T1000 (cell line): Measurements from ENCODE around the gene LRMDA.
"Not testable (repeated sequence)": the region's sequence is repeated elsewhere in the genome, so short reads cannot be mapped to it uniquely, and the experiment has no call there.

Experiments
- DNase-seq: peaks from one replicate; lab custom pipeline; 2025; ENCODE audit warnings: mixed read lengths; lab: John Stamatoyannopoulos, UW

LRMDA gene

DNA sequence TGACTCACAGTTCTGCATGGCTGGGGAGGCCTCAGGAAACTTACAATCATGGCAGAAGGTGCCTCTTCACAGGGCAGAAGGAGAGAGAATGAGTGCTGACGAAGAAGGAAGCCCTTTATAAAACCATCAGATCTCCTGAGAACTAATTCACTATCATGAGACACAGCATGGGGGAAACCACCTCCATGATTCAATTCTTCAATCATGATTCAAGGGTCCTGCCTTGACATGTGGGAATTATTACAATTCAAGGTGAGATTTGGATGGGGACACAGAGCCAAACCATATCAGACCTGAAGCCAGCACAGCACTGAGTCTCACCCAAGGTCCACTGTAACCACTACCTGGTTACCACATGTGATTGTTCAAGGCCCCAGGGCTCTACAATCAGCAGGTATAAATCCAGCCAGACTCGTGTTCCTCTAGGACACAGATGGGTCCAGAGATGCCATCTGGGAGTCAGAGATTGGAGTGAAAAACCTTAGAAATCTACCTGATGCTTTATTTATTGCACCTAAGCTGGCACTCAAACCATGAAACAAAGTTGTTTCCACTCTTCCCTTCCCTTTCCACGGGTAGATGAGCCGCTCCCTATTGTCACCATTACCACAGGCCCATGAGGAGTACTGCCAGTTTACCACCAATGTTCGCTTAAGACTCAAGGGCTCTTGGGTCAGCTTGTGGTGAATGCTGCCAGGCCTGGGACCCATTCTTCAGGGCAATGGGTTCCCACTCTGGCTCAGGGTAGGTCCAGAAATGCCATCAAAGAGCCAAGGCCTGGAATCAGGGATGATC lies 1061.5 kb downstream of the LRMDA start:
- DNase-seq: no peak

DNA sequence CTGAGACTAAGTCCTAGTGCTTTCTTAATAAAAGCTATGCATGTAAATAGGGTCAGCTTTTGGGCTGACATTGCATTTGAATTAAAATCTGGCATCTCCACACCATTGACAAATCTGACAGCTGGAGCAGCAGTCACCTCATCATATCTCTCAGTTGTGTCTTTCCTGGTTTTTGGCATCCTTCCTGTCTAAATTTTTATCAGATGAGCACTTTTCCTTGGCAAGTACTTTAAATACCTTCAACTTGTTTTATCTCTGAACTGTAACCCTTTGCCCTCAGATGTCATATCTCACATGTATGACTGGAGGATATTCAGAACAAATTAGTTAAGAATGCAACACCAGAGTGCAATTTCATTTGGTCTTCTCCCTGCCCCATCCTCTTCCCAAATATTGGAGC lies 1066.2 kb downstream of the LRMDA start:
- no peak for DNase-seq

DNA sequence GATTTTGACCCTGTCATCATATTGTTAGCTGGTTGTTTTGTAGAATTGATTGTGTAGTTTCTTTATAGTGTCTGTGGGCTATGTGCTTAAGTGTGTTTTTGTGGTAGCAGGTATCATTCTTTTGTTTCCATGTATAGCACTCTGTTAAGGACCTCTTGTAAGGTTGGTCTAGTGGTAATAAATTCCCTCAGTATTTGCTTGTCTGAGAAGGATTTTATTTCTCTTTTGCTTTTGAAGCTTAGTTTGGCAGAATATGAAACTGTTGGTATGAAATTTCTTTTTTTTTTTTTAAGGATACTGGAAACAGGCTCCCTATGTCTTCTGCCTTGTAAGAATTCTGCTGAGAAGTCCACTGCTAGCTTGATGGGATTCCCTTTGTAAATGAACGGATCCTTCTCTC lies 1073.4 kb downstream of the LRMDA start:
- DNase-seq: no peak

DNA sequence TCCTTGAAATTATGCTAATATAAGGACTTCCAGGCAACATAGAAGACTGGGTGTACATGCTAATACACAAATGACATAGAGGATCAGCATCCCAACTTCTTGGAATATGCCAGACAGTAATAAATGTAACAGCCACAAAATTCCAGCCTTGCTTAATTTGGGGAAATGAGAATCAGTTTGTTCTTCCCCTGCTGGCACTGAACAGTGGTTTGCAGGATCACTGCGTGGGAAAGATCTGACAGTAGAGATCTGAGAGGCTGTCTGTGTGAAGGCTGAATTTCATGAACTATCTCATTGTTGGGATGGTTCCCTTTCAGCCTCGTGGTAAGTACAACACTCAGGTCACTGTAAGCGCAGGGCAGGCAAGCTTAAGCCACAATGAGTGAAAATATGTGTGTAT lies 1078.0 kb downstream of the LRMDA start:
- no peak for DNase-seq

DNA sequence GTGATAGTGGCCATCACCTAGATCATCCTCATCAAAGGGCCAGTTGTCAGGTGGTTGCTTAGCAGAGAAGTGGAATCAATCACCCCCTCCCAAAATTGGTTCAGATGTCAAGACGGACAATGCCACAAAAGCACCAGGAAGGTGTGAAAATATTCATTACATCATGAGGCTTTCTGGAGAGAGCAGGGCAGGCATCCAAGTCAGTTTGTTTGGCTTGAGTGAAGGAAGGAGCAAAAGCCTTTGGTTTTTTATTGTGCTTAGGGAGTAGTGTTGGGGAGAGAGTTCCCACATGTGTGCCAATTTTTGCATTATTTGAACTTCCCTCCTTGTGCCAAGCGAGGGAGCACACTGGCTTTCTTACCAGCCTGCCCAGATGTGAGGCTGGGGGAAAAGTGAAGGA lies 1082.9 kb downstream of the LRMDA start:
- DNase-seq: no peak

DNA sequence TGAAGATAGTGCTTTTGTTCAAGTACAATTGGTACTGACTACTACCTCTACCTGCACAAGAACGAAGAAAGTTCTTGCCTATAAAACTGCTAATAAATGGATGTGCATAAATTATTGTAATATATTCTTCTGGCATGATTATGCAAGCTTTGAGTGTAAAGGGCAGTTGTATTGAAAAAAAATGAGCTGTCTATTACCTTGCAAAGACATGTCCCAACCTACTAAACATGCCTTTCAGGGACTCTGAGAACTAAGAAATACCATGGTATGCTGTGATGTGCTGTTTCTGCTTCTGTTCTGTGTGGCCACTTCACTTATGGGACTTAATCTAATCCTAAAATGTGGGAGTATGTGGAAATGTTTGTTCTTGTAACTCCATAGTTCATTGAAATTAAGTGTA lies 1083.4 kb downstream of the LRMDA start:
- no peak for DNase-seq

DNA sequence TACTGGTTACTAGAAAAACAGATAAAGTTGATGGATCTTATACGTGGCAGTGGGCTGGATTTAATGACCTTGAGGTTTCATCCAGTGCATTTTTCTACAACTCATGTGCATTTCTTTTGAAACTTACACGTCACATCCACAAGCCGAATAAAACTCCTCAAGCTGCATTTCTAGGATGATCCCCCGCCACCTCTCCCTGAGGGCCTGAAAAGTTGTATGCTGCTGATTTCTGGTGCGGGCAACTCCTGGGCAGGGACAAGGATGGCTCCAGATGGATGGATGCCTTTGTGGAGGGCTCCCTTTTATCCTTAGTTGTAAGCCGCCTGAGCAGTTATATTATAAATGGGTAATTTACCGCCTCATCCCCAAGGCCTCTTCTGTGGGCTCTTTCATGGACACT lies 1091.1 kb downstream of the LRMDA start:
- no peak for DNase-seq

DNA sequence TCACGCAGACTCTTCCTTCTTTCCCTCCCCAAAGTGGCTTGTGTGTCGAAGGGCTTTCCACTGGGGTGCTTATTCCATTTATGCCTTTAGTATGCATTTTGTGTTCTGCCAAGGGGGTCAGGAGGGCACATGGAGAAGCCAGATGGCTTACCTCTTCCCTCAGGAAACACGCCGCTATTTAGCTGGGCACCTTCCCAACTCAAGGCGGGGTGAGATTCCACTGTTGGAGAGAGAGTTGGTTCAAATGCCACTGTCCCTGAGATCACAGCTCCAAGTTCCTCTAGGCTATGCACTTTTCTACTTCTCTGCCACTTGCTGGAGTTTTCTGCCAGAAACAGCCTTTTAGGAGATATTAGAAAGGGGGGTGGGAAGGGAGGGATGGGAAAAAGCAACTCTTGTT lies 1091.8 kb downstream of the LRMDA start:
- no peak for DNase-seq

DNA sequence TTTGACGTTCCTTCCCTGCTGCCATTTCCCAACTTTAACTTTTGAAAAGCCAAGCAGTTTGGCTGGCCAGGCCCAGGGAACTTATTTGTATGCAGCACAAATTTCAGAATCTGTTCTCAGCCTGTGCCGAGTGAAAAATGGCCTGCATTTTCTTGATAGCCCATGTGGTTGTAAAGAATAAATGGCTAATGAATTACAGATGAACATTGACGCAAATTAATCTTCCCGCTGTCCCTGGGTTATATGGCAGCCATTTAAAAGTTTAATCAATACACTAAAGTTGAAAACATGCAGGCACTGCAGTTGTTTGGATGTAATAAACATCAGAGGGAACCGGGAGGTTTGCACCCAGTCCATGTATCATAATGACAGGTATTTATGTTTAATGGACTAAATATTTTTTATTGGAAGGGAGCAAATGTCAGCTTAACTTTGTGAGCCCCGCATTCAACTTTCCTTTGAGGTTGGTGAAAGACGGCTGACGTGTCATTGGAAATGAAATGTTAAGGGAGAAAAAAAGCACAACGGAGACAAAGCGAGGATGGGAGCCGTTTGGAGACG lies 1092.4 kb downstream of the LRMDA start:
- DNase-seq: no peak

DNA sequence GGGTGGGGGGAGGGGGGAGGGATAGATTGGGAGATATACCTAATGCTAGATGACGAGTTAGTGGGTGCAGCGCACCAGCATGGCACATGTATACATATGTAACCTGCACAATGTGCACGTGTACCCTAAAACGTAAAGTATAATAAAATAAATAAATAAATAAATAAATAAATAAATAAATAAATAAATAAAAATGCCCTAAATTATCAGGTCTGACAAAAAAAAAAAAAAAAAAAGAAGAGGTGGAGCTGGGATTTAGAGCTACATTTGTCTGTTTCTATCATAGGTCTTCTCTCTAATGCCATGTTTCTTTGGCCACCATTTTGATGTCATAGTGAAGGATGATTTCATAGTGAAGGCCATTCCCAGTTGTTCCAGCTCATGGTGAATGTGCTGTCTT lies 1095.4 kb downstream of the LRMDA start:
- DNase-seq: not testable (repeated sequence)

DNA sequence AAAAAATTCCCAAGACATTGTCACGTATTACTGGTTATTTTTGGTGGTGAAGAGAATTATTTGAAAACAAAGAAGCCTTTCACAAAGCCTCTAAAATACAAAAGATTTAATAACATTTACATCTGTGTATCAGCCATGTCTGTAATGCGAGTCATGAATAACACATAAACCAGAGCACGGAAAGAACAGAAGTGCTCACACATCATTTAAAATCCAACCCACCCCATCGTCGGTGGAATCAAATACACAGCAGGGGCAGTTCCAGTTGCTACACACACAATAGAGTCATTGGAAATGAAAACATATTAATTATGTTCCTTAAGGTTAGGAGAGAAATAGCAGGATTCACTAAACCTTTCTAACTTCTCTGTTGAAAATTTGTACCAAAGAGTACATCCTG lies 1108.9 kb downstream of the LRMDA start:
- DNase-seq: no peak

DNA sequence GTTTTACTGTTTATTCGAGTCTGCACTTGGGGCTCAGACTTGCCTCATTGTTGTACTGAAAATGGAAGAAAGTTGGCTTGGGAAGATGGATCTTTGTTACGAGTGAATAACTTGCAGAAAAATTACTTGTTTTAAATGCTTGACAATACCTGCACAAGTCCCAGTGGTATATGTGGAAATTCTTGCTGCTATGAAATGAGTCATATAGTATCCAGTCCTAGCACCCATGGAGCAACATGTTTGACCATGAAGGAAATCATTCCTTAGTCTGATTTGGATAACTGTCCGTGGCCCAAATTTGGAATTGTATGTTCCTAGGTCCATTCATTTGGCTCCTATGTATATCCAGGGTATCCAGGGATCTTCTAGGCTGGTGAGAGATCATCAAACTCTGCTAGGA lies 1109.4 kb downstream of the LRMDA start:
- DNase-seq: no peak

DNA sequence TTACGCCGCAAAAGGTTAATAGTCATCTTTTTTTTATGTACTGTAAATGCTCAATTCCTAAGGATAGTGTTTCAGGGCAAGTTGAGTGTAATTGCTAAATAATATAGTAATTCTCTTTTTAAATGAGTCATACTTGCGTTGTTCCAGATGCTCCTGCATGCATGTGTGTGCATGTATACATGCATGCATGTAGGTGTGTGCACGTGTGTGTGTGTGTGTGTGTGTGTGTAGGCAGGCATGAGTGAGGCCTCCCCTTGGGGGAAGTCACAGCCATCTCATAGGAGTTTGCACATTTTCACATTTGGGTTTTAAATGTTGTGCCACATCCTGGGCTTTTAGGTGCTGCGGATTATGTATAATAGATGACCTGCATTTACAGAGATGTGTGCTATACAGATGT lies 1110.4 kb downstream of the LRMDA start:
- DNase-seq: no peak

DNA sequence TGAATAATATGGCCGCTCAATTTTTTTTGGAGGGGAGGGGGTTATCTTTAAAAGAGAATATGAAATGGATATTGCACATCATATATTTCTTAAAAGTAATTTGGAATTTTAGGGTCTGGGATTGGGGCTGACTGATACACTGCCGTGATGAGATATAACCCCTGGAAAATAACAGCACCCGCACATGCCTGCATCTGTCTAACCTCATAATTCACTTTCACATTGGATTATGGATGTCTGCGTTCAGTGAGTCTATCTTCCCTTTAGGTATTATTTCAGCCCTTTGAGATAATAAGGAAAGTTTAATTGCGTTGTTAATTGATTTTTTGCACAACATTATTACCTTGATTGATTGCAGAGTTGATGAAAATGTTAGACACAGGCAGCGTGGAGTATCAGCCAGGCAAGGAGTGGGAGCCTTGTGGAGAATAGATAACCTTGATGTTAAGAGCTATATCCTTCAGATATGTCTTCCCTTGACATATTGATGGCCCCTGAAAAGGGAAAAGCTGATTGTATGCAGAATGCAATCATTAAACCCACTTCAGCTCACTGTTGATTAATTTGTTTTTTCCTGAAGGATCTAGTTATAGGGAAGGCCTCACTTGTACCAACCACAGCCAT lies 1111.0 kb downstream of the LRMDA start:
- no peak for DNase-seq

DNA sequence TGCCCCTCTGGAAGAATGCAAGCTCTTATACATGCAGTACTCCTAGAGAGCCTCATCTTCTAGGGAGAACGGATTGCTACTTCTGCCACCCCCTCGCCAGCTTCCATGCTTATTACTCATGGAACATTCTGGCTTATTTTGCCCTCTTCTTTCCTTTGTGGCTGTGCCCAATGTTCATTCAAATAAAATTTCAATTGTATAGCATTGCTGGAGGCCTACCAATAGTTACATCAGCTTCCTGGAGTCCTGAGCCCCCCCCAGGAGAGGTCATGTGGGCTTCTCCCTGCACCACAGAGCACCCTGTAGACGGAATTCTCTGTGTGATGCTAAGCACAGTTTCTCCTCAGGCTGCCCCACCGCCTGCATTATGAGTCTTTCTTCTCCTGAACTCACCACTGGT lies 1112.2 kb downstream of the LRMDA start:
- DNase-seq: no peak

DNA sequence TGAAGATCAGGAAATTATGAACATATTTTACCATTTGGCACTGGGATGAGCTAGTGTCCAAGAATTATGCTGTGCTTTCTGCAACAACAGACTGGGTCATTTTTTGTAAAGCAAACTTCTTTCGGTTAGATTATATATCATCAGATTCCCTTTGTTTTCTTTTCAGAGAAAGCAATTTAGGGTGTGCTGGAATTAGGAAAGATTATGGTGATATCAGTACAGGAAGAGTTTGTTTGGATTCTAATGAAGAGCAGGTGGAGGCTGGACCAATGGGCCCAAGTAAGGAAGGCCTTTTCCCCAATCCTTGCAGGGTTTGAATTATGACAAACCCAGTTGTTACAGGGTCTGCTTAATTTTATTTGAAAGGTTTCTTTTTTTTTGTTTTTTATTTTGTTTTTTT lies 1113.4 kb downstream of the LRMDA start:
- no peak for DNase-seq

DNA sequence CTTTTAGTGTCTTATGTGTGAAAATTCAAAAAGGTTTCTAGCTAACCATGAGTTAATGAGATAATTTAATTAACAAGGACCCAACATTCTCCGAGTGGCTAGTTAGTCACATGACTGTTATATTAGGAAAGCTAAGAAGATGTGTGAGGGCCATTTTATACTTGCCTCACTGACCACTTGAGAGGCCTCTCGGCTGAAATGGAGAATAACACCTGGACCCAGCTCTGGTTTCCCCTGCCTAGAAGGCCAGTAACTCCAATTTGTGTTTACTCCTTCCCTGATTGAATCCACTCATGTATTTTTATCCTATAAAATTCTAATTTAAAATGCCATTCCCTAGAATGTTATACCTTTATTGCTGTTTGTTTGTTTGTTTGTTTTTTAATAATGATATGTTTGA lies 1115.0 kb downstream of the LRMDA start:
- no peak for DNase-seq

DNA sequence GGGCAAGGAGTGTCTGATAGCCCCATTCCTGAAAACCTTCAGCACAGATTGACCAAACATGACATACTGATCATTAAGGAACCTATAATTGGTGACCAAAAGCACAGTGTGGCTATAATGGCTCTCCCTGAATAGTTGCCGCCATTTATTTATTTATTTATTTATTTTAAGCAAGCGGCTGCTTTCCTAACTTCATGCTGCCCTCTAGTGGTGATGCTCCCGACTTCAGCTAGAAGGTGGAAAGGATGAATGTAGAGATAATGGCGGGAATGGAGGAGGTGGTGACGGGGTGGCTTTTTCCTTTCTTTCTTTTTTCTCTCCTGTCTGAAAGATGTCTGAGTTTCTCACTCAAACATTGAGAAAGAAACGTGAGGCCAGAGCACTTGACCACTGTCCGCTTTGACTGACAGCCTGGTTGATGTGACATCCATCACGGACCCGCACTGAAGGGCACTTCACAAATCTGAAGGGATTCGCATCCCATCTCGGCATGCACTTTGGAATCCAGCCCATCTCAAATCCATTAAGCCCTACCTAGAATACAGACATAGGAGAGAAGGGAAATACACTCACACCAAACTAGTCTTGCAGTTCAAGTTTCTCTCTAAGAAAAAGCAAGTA lies 1116.0 kb downstream of the LRMDA start:
- peak; percentile 65 for DNase-seq

DNA sequence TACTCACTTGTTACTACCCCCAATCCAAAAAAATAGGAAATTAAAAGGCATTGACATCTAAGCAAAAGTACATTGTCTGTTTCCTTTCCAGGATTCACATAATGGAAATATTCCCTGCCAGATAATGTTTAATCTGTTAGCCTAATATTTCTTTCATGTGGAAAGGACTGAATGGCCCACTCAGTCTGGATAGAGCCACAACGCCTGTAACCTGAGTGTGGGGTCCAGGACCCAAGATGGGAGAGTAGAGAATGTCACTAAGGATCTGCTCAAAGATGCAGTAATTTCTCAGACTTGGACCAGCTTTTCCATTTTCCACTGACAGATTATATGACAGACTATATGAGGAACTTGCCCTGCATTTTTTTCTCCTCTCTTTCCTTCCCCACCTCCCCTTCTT lies 1117.3 kb downstream of the LRMDA start:
- DNase-seq: no peak

DNA sequence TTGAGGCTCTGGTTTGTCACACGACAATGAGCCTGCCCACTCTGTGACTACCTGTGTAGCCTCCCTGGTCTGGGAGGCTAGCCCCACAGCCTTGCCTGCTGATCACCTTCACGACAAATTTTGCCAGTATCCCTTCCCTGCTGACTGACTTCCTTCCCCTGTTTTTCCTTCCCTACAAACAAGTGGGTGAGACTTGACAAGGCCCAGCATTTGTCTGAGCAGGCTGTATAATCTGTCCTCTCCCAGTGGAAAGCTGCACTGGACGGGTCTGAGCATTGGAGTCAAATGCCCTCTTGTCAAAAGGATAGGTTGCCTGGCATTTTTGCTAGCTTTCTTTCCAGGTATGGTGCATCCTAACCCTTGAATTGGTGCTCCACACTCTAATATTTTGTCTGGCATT lies 1117.7 kb downstream of the LRMDA start:
- DNase-seq: no peak

DNA sequence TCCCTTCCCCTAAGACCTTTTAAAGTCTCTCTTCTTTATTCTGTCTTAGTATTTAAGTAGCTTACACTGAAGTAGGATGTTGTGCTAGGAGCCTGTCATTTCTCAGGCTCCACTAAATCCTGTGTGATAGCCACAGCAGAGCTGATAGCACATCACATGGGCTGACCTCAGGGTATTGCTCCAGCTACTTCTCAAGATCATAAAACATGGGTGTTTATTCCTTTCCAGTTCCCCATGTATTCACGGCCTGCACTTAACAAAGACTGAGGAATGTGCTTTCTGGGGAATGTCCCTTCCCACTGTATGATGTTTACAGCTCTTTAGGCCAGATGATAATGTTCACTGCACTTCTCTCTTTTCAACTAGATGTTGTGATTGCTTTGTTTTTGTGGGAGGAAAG lies 1119.4 kb downstream of the LRMDA start:
- peak; percentile 8 for DNase-seq

DNA sequence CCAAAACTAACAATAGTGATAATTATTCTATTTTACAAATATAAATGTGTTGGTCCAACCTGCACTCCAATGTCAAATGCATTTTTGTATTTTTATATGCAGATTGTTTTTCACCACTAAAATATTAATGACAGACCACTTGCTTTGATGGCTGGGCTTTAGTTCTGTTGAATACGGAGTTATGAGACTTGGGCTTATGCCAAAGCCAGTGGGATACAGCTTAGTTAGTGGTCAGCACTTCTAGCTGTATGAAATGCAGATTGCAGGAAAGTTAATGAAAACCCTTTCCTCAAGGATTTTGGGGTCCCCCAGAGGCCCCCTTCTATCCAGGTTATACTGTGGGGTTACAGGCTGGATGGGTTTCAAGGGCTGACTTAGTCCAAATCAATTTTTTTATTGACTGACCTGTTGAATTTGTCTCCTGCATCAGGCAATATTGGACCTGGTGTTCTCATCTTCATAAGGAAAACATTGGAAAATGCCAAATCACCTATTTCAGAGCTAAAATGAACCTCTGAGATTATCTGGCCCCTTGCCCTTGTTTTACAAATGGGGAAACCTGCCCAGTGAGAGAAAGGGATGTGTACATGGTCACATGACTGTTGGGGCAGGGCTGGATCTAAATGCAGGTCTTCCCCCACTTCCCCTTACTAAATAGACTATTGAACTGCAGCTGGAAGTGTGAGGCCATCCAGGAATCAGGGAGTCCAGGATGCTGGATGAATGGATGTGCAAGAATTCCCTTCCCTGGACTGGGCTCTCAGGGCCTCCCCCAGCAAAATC lies 1120.9 kb downstream of the LRMDA start:
- no peak for DNase-seq
